ENCODE results near the gene PLCXD3. TPM values are rescaled to one million over a fixed set of nuclear protein-coding genes. Genes with fewer than 3 reads are reported as not detected.

PLCXD3 gene
- total and polyA plus RNA-seq, 10 of the 15 experiments (the other 5 are each of a cell fraction or from before 2014, with no cell fraction given): not detected

- FAIRE-seq (no peak), ATAC-seq (no peak), DNase-seq (ENCODE audit: low read depth, low spot score) (no peak)
- H3K4me2 ChIP-seq (ENCODE audit: control insufficient read depth, insufficient read depth): no peak overlapping the region
- intact Hi-C loops (cut with micrococcal nuclease; ENCODE audit: unreplicated experiment): no loop called here
- SMC1A ChIA-PET (ENCODE audit: uncharacterized antibody, unreplicated experiment): no interaction called here
- POLR2A ChIA-PET: no interaction called here
- no peaks in the 10 kb centered on the region for H3K4me1 ChIP-seq (ENCODE audit: control insufficient read depth, insufficient read depth, low read length)
- CTCF ChIA-PET: no interaction called here
- TF ChIP-seq SKIL (IDR thresholded peaks at IDR 0.05; ENCODE audit: low read depth, poor library complexity, severe bottlenecking): no peak
- TF ChIP-seq REST (IDR thresholded peaks at IDR 0.05; ENCODE audit: low read depth, low read length): no peak
- no peak for TF ChIP-seq BCLAF1 (IDR thresholded peaks at IDR 0.05)
- TF ChIP-seq PBX3 (IDR thresholded peaks at IDR 0.05; ENCODE audit: insufficient replicate concordance, low read depth, low read length): no peak
- no peak overlapping the region for H3K9ac ChIP-seq (ENCODE audit: control insufficient read depth, insufficient read depth, low read length)
- no peak overlapping the region for H3K4me3 ChIP-seq
- H3K27ac ChIP-seq (ENCODE audit: control insufficient read depth, insufficient read depth): no peak overlapping the region
- H3K79me2 ChIP-seq (ENCODE audit: control insufficient read depth, insufficient read depth, low read length): no peaks in the 10 kb centered on the region
- no peaks in the 10 kb centered on the region for H3K27me3 ChIP-seq (replicated peaks in 1 of 2; ENCODE audit: control insufficient read depth in 2 of 2, insufficient read depth in 2 of 2, low read length in 1 of 2)
- no peaks in the 10 kb centered on the region for H3K36me3 ChIP-seq (ENCODE audit: control insufficient read depth in 2 of 2, insufficient read depth in 2 of 2, low read length in 1 of 2)
- 0% methylated on average over 3 of the region's 3 CpGs for WGBS (ENCODE audit: insufficient coverage, insufficient replicate concordance, low lambda C conversion rate, missing lambda C conversion rate)
- RAD21 ChIA-PET (ENCODE audit: unreplicated experiment): no interaction called here
- no peak overlapping the region for H2AFZ ChIP-seq (ENCODE audit: control insufficient read depth, low read depth, low read length)
- no peaks in the 10 kb centered on the region for H3K9me3 ChIP-seq (replicated peaks; ENCODE audit: control insufficient read depth, insufficient read depth, low read length)
- in situ Hi-C loops (cut with MboI): no loop called here
- no peaks in the 10 kb centered on the region for H4K20me1 ChIP-seq (ENCODE audit: control insufficient read depth, insufficient read depth)
- BruUV-seq (replicated peaks): no TSS peak
Measured at GRCh38 chr5:41264019-41264418, 246.4 kb downstream of the PLCXD3 start.
